ENCODE results near the gene MAP3K20. TPM values are rescaled to one million over a fixed set of nuclear protein-coding genes. Genes with fewer than 3 reads are reported as not detected.

Gene MAP3K20
- total and polyA plus RNA-seq, 2 donors (not counting 1 experiment from before 2014, with no cell fraction given), result 105 to 138 TPM

DNA sequence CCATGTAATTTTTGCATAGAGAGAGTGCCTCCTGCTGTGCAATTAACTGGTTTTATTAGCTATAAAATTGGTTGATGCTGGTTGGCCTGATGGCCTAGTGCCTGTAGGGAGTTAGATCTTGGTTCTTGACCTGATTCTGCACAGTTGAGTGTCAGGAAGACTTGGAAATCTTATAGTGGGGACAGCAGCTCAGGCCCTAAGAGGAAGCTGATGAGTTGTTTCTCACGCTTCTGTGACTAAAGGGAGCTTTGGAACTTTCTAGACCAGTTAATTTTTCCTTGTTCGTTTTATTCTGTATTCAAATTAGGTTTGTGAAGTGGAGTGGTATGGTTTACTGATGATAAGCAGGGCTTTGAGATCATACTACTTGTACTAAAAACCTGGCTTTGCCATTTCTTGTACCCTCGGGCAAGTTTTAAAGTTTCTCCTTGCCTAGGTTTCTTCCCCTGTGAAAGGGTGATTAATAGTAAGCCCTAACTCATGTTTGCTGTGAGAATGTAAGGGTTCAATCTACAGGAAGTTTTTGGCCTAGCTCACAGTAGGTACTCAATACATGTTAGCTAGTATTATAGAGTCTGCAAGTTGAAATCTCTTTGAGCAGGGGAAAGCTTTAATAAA is 82.1 kb downstream of the MAP3K20 start:
- H3K4me1 ChIP-seq (ENCODE audit: control insufficient read depth, extremely low read depth, insufficient read depth, low read length), result peaks cover 23% of the 10 kb centered on the region
- H3K27ac ChIP-seq (ENCODE audit: insufficient read depth, low read length), result no peak overlapping the region
- no peak overlapping the region for H3K9ac ChIP-seq (ENCODE audit: insufficient read depth, low read length)
- H4K20me1 ChIP-seq (ENCODE audit: control insufficient read depth, extremely low read depth, insufficient read depth, low read length), result no peaks in the 10 kb centered on the region
- no peaks in the 10 kb centered on the region for H3K36me3 ChIP-seq (ENCODE audit: control insufficient read depth, insufficient read depth, low read length)
- DNase-seq (ENCODE audit: low read depth in 2 of 2), result no peak
- H3K9me3 ChIP-seq (ENCODE audit: control insufficient read depth, insufficient read depth, low read depth, low read length), result no peaks in the 10 kb centered on the region
- no peak overlapping the region for H3K4me3 ChIP-seq (replicated peaks in 1 of 4; ENCODE audit: control extremely low read depth in 1 of 4, insufficient read depth in 1 of 4, low read depth in 3 of 4, low read length in 4 of 4)
- no peak for TF ChIP-seq EZH2 (IDR thresholded peaks at IDR 0.05; ENCODE audit: low read length, missing control alignments)
- no peaks in the 10 kb centered on the region for H3K27me3 ChIP-seq (ENCODE audit: control insufficient read depth, insufficient read depth, low read length)
- peaks cover 35% of the 10 kb centered on the region for H3K79me2 ChIP-seq (ENCODE audit: control insufficient read depth, insufficient read depth, low read length)
- no peak overlapping the region for H2AFZ ChIP-seq (ENCODE audit: low read length)
- H3K4me2 ChIP-seq (ENCODE audit: extremely low read depth, insufficient read depth, low read length), result no peak overlapping the region

- Histone ChIP-seq H4K20me1 (ENCODE audit: control insufficient read depth, extremely low read depth, insufficient read depth, low read length) (no peaks in the 10 kb centered on the region), H3K4me2 (ENCODE audit: extremely low read depth, insufficient read depth, low read length) (peak overlapping the region; percentile 44), H3K9ac (ENCODE audit: insufficient read depth, low read length) (no peak overlapping the region), H3K4me1 (ENCODE audit: control insufficient read depth, extremely low read depth, insufficient read depth, low read length) (peaks cover 22% of the 10 kb centered on the region), H3K36me3 (ENCODE audit: control insufficient read depth, insufficient read depth, low read length) (no peaks in the 10 kb centered on the region), H3K27me3 (ENCODE audit: control insufficient read depth, insufficient read depth, low read length) (no peaks in the 10 kb centered on the region), H2AFZ (ENCODE audit: low read length) (no peak overlapping the region), H3K4me3 (replicated peaks in 1 of 4; ENCODE audit: control extremely low read depth in 1 of 4, insufficient read depth in 1 of 4, low read depth in 3 of 4, low read length in 4 of 4) (peak overlapping the region in 2 of 4 experiments; percentile 19 to 21), H3K79me2 (ENCODE audit: control insufficient read depth, insufficient read depth, low read length) (peaks cover 29% of the 10 kb centered on the region), H3K9me3 (ENCODE audit: control insufficient read depth, insufficient read depth, low read depth, low read length) (no peaks in the 10 kb centered on the region), H3K27ac (ENCODE audit: insufficient read depth, low read length) (peak overlapping the region; percentile 93)
- peak; percentile 98 to 99 for DNase-seq (ENCODE audit: low read depth in 2 of 2)
- TF ChIP-seq EZH2 (IDR thresholded peaks at IDR 0.05; ENCODE audit: low read length, missing control alignments) (no peak), CTCF (conservative IDR thresholded peaks at IDR 0.05 in 1 of 2, IDR thresholded peaks at IDR 0.05 in 1 of 2; ENCODE audit: low read depth in 1 of 2, low read length in 2 of 2) (no peak)
These were observed 84.3 kb downstream of the MAP3K20 start for GRCh38 chr2:173159791-173160463.

DNA sequence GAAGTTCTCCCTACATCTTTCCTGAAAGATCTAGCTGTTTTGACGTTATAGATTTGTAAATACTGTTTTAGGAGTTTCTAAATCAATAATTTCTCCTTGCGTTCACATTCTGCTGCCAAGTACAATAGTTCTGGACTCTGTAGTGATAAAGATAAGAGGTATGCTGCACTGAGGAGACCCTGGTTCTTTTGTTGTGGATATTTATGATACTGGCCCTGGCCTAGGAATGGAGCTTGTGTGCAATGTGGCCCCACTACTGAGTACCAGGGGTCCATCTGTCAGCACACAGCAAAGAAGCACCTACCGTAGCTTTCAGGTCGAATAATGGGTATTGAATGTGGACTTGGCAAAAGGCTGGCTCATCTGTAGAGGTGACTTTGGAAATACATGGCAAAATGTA is 85.0 kb downstream of the MAP3K20 start:
- Histone ChIP-seq H3K79me2 (ENCODE audit: control insufficient read depth, insufficient read depth, low read length) (peaks cover 29% of the 10 kb centered on the region), H3K27ac (ENCODE audit: insufficient read depth, low read length) (peak overlapping the region; percentile 93), H3K36me3 (ENCODE audit: control insufficient read depth, insufficient read depth, low read length) (no peaks in the 10 kb centered on the region), H3K4me3 (replicated peaks in 1 of 4; ENCODE audit: control extremely low read depth in 1 of 4, insufficient read depth in 1 of 4, low read depth in 3 of 4, low read length in 4 of 4) (peak overlapping the region in 2 of 4 experiments; percentile 13 to 19), H3K27me3 (ENCODE audit: control insufficient read depth, insufficient read depth, low read length) (no peaks in the 10 kb centered on the region), H3K4me1 (ENCODE audit: control insufficient read depth, extremely low read depth, insufficient read depth, low read length) (peaks cover 22% of the 10 kb centered on the region), H3K9me3 (ENCODE audit: control insufficient read depth, insufficient read depth, low read depth, low read length) (no peaks in the 10 kb centered on the region), H2AFZ (ENCODE audit: low read length) (no peak overlapping the region), H3K9ac (ENCODE audit: insufficient read depth, low read length) (peak overlapping the region; percentile 42), H3K4me2 (ENCODE audit: extremely low read depth, insufficient read depth, low read length) (peak overlapping the region; percentile 44), H4K20me1 (ENCODE audit: control insufficient read depth, extremely low read depth, insufficient read depth, low read length) (no peaks in the 10 kb centered on the region)
- TF ChIP-seq CTCF (conservative IDR thresholded peaks at IDR 0.05 in 1 of 2, IDR thresholded peaks at IDR 0.05 in 1 of 2; ENCODE audit: low read depth in 1 of 2, low read length in 2 of 2), result no peak
- no peak for TF ChIP-seq EZH2 (IDR thresholded peaks at IDR 0.05; ENCODE audit: low read length, missing control alignments)
- no peak for DNase-seq (ENCODE audit: low read depth in 2 of 2)
